Measurements from ENCODE around the gene USP20. TPM values are rescaled to one million over a fixed set of nuclear protein-coding genes. Genes with fewer than 3 reads are reported as not detected.

Gene USP20
- total and polyA plus RNA-seq, 7 donors = 7.9 to 52.1 (median 19.4) TPM

DNA sequence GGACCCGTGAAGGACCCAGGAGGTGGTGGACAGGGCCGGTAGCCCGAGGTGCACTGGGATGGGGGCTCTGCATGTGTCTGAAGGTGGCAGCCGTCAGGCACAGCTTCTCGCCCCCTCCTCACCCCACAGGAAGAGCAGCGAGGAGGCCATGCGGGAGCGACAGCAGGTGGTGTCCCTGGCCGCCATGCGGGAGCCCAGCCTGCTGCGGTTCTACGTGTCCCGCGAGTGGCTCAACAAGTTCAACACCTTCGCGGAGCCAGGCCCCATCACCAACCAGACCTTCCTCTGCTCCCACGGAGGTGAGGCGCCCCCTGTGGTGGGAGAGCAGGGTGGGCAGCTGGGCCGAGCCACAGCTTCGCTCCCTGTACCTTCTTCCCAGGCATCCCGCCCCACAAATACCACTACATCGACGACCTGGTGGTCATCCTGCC is 39.9 kb downstream of the USP20 start:
- H3K36me3 ChIP-seq = peaks cover under 1 to 47% (median 32%) of the 10 kb centered on the region in 4 donors
- DNase-seq = no peak
- intact Hi-C loops (cut with DNase I) = no loop called here
- WGBS, 2 donors = 93 to 95% methylated on average over 23 of the region's 23 CpGs
- H3K27me3 ChIP-seq = no peaks in the 10 kb centered on the region
- H3K9me3 ChIP-seq = no peaks in the 10 kb centered on the region
- TF ChIP-seq POLR2AphosphoS5 (IDR thresholded peaks at IDR 0.05) = no peak
- TF ChIP-seq POLR2A (IDR thresholded peaks at IDR 0.05) = no peak
- TF ChIP-seq, protein P1, sequence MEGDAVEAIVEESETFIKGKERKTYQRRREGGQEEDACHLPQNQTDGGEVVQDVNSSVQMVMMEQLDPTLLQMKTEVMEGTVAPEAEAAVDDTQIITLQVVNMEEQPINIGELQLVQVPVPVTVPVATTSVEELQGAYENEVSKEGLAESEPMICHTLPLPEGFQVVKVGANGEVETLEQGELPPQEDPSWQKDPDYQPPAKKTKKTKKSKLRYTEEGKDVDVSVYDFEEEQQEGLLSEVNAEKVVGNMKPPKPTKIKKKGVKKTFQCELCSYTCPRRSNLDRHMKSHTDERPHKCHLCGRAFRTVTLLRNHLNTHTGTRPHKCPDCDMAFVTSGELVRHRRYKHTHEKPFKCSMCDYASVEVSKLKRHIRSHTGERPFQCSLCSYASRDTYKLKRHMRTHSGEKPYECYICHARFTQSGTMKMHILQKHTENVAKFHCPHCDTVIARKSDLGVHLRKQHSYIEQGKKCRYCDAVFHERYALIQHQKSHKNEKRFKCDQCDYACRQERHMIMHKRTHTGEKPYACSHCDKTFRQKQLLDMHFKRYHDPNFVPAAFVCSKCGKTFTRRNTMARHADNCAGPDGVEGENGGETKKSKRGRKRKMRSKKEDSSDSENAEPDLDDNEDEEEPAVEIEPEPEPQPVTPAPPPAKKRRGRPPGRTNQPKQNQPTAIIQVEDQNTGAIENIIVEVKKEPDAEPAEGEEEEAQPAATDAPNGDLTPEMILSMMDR (IDR thresholded peaks at IDR 0.05) = no peak
- TF ChIP-seq EP300 (IDR thresholded peaks at IDR 0.05) = no peak
- no peak overlapping the region for H3K4me3 ChIP-seq
- peaks cover 0 to 7% (median 3%) of the 10 kb centered on the region in 4 donors for H3K4me1 ChIP-seq
- no peak overlapping the region for H3K27ac ChIP-seq

DNA sequence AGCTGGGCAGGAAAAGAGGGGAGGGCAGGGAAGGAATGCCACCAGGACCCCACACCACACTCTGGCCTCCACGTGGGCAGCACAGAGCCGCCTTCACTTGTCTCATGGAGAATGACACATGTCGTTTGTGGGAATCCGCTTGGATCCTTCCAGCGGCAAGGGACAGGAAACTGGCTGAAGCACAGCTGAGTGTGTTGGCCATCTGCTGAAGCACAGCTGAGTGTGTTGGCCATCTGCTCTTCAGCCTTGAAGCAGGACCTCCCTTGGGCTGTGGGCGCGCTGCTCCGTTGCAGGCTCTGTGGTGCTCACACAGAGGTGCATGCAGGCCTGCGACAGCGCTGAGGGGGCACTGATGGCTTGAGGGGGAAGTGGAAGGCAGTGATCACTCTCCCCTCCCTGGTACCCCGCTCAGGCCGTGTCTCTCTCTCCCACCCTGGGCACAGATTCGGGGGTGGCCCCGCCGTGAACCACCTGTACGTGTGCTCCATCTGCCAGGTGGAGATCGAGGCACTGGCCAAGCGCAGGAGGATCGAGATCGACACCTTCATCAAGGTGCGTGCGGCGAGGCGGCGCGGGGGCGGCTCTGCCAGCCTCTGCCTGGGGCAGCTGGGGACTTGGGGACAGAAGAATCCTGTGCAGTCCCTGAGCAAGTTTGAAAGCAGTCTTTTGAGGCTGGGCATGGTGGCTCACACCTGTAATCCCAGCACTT is 40.6 kb downstream of the USP20 start:
- DNase-seq = no peak
- Histone ChIP-seq H3K9me3 (no peaks in the 10 kb centered on the region), H3K27me3 (no peaks in the 10 kb centered on the region), H3K27ac (no peak overlapping the region), H3K4me1 (peaks cover 0 to 13% (median 10%) of the 10 kb centered on the region in 4 donors), H3K36me3 (peaks cover 0 to 52% (median 32%) of the 10 kb centered on the region in 4 donors), H3K4me3 (no peak overlapping the region)
- 96% methylated on average over 27 of the region's 27 CpGs for WGBS, 2 donors
- TF ChIP-seq POLR2AphosphoS5 (IDR thresholded peaks at IDR 0.05) (no peak), POLR2A (IDR thresholded peaks at IDR 0.05) (no peak), EP300 (IDR thresholded peaks at IDR 0.05) (no peak)
- TF ChIP-seq, protein P1 (IDR thresholded peaks at IDR 0.05) = no peak
- intact Hi-C loops (cut with DNase I) = no loop called here

DNA sequence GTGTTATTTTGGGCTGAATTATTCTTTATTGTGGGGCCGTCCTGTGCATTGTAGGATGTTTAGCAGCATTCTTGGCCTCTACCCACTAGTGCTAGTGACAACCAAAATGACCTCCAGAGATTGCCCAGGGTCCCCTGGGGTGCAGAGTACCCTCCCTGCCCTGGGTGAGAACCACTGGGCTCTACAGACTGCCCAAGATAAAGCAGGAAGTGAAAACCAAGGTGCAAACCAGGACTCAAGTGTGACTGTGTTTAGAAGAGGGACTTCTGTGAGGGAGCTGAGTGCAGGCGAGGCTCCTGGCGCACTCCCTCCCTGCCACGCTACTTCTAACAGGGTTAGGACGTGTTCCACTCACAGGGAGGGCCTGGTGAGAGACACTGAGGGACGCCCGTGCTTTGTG is 41.6 kb downstream of the USP20 start:
- TF ChIP-seq POLR2AphosphoS5 (IDR thresholded peaks at IDR 0.05) (no peak), EP300 (IDR thresholded peaks at IDR 0.05) (no peak), POLR2A (IDR thresholded peaks at IDR 0.05) (no peak)
- TF ChIP-seq, protein P1 (IDR thresholded peaks at IDR 0.05) = no peak
- intact Hi-C loops (cut with DNase I) = no loop called here
- Histone ChIP-seq H3K4me3 (no peak overlapping the region), H3K4me1 (peaks cover 0 to 22% (median 18%) of the 10 kb centered on the region in 4 donors), H3K36me3 (peaks cover 0 to 52% (median 30%) of the 10 kb centered on the region in 4 donors), H3K27ac (no peak overlapping the region), H3K9me3 (no peaks in the 10 kb centered on the region), H3K27me3 (no peaks in the 10 kb centered on the region)
- 90% methylated on average over 7 of the region's 7 CpGs for WGBS, 2 donors
- no peak for DNase-seq

DNA sequence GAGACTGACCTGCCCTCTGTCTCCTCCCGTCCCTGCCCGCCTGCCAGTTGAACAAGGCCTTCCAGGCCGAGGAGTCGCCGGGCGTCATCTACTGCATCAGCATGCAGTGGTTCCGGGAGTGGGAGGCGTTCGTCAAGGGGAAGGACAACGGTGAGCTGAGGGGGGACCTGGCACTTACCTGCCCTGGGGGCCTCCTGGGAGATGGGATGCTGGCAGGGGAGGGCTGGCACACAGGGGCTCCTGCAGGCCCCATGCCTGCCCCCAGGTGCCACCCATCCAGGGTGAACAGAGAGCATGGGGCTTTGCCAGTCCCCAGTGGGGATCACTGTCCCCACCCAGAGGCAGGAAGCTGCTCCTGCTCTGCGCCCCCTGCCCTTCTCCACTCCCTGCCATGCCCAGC is 43.0 kb downstream of the USP20 start:
- Histone ChIP-seq H3K36me3 (peaks cover 0 to 52% (median 30%) of the 10 kb centered on the region in 4 donors), H3K27me3 (no peaks in the 10 kb centered on the region), H3K4me3 (no peak overlapping the region), H3K4me1 (peaks cover 0 to 24% (median 18%) of the 10 kb centered on the region in 4 donors), H3K9me3 (no peaks in the 10 kb centered on the region), H3K27ac (no peak overlapping the region)
- no peak for TF ChIP-seq POLR2AphosphoS5 (IDR thresholded peaks at IDR 0.05)
- TF ChIP-seq, protein P1 (IDR thresholded peaks at IDR 0.05) = no peak
- 93 to 95% methylated on average over 11 of the region's 11 CpGs for WGBS, 2 donors
- DNase-seq = no peak
- intact Hi-C loops (cut with DNase I) = no loop called here
